Prostate gland (tissue), 2 donors: ENCODE results near the gene NXPH1. TPM values are rescaled to one million over a fixed set of nuclear protein-coding genes. Genes with fewer than 3 reads are reported as not detected.

ENCODE experiments used
- DNase-seq: peaks from one replicate; pipeline ENCODE4 v3.0.0-alpha.2; 2019; ENCODE audit warnings: low spot score
- H3K27ac ChIP-seq, 2 donors: fragments of 200-600 bp; sonication (generic); 2 replicates each; pipeline ENCODE4 v1.5.1; 2017 to 2019
- H3K27me3 ChIP-seq: fragments of 200-600 bp; sonication (generic); replicated peaks from 2 replicates; pipeline ENCODE4 v1.5.1; 2019; ENCODE audit not compliant: insufficient read depth
- H3K36me3 ChIP-seq, 2 donors: fragments of 200-600 bp; sonication (generic); 1 replicate in 1 of 2; 2 replicates in 1 of 2; pipeline versions ENCODE4 v1.5.1 to v1.8.1; 2017 to 2019
- H3K4me1 ChIP-seq: fragments of 200-600 bp; sonication (generic); replicated peaks from 2 replicates; pipeline ENCODE4 v1.5.1; 2019
- H3K4me3 ChIP-seq, 2 donors: fragments of 200-600 bp; sonication (generic); 2 replicates each; pipeline ENCODE4 v1.5.1; 2017 to 2019
- H3K9me3 ChIP-seq: fragments of 200-600 bp; sonication (generic); 2 replicates; pipeline ENCODE4 v1.5.1; 2017
- CTCF ChIP-seq, 4 experiments: fragments of 200-600 bp in 2 of 4; fragments of 450-650 bp in 2 of 4; sonication (generic) in 2 of 4; IDR thresholded peaks; 1 replicate in 3 of 4; 2 replicates in 1 of 4; pipeline ENCODE4 v1.5.1; 2016 to 2019; ENCODE audit warnings: antibody characterized with exemption in 4 of 4, mild to moderate bottlenecking in 2 of 4, moderate library complexity in 2 of 4
- POLR2A ChIP-seq: fragments of 450-650 bp; IDR thresholded peaks from one replicate; pipeline ENCODE4 v1.6.1; 2016; ENCODE audit warnings: antibody characterized with exemption, mild to moderate bottlenecking
- POLR2AphosphoS5 ChIP-seq: sonication (generic); formaldehyde crosslinking; IDR thresholded peaks from one replicate; pipeline ENCODE4 v1.6.1; 2017; ENCODE audit warnings: antibody characterized with exemption
- WGBS: methylation state at CpG from one replicate; pipeline ENCODE4 v1.1.5; 2018; 5-methylcytosine and 5-hydroxymethylcytosine counted together
- intact Hi-C: fragments of 100-400 bp; cut with DNase I; formaldehyde crosslinking; loops from one replicate; pipeline ENCODE4 v1.14.2; 2022
- total RNA-seq, 2 donors: library from RNA; depleted of rRNA; stranded (reverse); fragments of >200 nt; gene quantifications; one replicate each; pipeline ENCODE4 v1.1.0, GENCODE V29; 2016

The NXPH1 gene
- total RNA-seq, 2 donors from 2014 or later = not detected

- H3K4me1 ChIP-seq = no peaks in the 10 kb centered on the region
- no peak for DNase-seq
- no peak overlapping the region for H3K4me3 ChIP-seq
- H3K27me3 ChIP-seq = no peaks in the 10 kb centered on the region
- 86% methylated on average over 2 of the region's 2 CpGs for WGBS
- H3K36me3 ChIP-seq = no peaks in the 10 kb centered on the region
- TF ChIP-seq CTCF (IDR thresholded peaks at IDR 0.05) = no peak
- TF ChIP-seq POLR2A = no peak
- no peak for TF ChIP-seq POLR2AphosphoS5
- H3K9me3 ChIP-seq = no peaks in the 10 kb centered on the region
- H3K27ac ChIP-seq = no peak overlapping the region
- intact Hi-C loops = no loop called here
These were observed 45.2 kb upstream of the NXPH1 start for GRCh38 chr7:8388257-8388625.

- no peaks in the 10 kb centered on the region for H3K36me3 ChIP-seq
- no peaks in the 10 kb centered on the region for H3K27me3 ChIP-seq
- H3K9me3 ChIP-seq = no peaks in the 10 kb centered on the region
- no peak for DNase-seq
- H3K4me1 ChIP-seq = no peaks in the 10 kb centered on the region
- no peak overlapping the region for H3K4me3 ChIP-seq
- intact Hi-C loops = no loop called here
- no peak overlapping the region for H3K27ac ChIP-seq
- no peak for TF ChIP-seq POLR2AphosphoS5
- no peak for TF ChIP-seq CTCF (IDR thresholded peaks at IDR 0.05)
- TF ChIP-seq POLR2A = no peak
- WGBS = 52% methylated on average over 10 of the region's 10 CpGs
These were observed 43.7 kb upstream of the NXPH1 start for GRCh38 chr7:8389593-8390261.

- TF ChIP-seq POLR2A = no peak
- no peak for TF ChIP-seq POLR2AphosphoS5
- TF ChIP-seq CTCF (IDR thresholded peaks at IDR 0.05) = no peak
- no peak overlapping the region for H3K4me3 ChIP-seq
- H3K9me3 ChIP-seq = no peaks in the 10 kb centered on the region
- no peaks in the 10 kb centered on the region for H3K36me3 ChIP-seq
- no peak for DNase-seq
- no peak overlapping the region for H3K27ac ChIP-seq
- H3K4me1 ChIP-seq = no peaks in the 10 kb centered on the region
- WGBS = 48% methylated on average over 3 of the region's 3 CpGs
- H3K27me3 ChIP-seq = no peaks in the 10 kb centered on the region
- intact Hi-C loops = no loop called here
These were observed 43.2 kb upstream of the NXPH1 start for GRCh38 chr7:8390262-8390626.

- Histone ChIP-seq H3K4me1 (no peaks in the 10 kb centered on the region), H3K9me3 (no peaks in the 10 kb centered on the region), H3K27ac (no peak overlapping the region), H3K36me3 (no peaks in the 10 kb centered on the region), H3K27me3 (no peaks in the 10 kb centered on the region), H3K4me3 (no peak overlapping the region)
- intact Hi-C loops = no loop called here
- WGBS = 35% methylated on average over 6 of the region's 6 CpGs
- no peak for TF ChIP-seq POLR2A
- no peak for DNase-seq
These were observed 41.9 kb upstream of the NXPH1 start for GRCh38 chr7:8391353-8392062.

GRCh38 chr7:8396294-8396693, 37.1 kb upstream of the NXPH1 start:
- no peaks in the 10 kb centered on the region for H3K36me3 ChIP-seq
- H3K4me1 ChIP-seq = no peaks in the 10 kb centered on the region
- no peak for DNase-seq
- no peak overlapping the region for H3K4me3 ChIP-seq
- 68% methylated on average over 5 of the region's 5 CpGs for WGBS
- no peaks in the 10 kb centered on the region for H3K9me3 ChIP-seq
- no peaks in the 10 kb centered on the region for H3K27me3 ChIP-seq
- no peak overlapping the region for H3K27ac ChIP-seq
- TF ChIP-seq CTCF (IDR thresholded peaks at IDR 0.05) = no peak
- no peak for TF ChIP-seq POLR2AphosphoS5
- no peak for TF ChIP-seq POLR2A
- intact Hi-C loops = no loop called here
